NOMO-1 treated with dmso at 0.1 percent for 144 hours (cell line): ENCODE data around the gene GRIN2A.

Experiments
- DNase-seq: peaks from one replicate; lab custom pipeline; 2025; ENCODE audit not compliant: unreplicated experiment; lab: John Stamatoyannopoulos, UW

Gene GRIN2A

GRCh38 chr16:10137341-10137740, 44.9 kb downstream of the GRIN2A start:
- no peak for DNase-seq

GRCh38 chr16:10136916-10137315, 45.3 kb downstream of the GRIN2A start:
- no peak for DNase-seq

GRCh38 chr16:10130538-10130937, 51.7 kb downstream of the GRIN2A start:
- no peak for DNase-seq

- DNase-seq: no peak
Measured at GRCh38 chr16:10128397-10129258, 53.6 kb downstream of the GRIN2A start.

GRCh38 chr16:10126686-10127085, 55.5 kb downstream of the GRIN2A start:
- no peak for DNase-seq

GRCh38 chr16:10123141-10123540, 59.1 kb downstream of the GRIN2A start:
- DNase-seq: no peak

- DNase-seq: no peak
Measured at GRCh38 chr16:10122546-10122945, 59.7 kb downstream of the GRIN2A start.

GRCh38 chr16:10121897-10122425, 60.3 kb downstream of the GRIN2A start:
- no peak for DNase-seq

- no peak for DNase-seq
Measured at GRCh38 chr16:10121491-10121890, 60.7 kb downstream of the GRIN2A start.

- no peak for DNase-seq
Measured at GRCh38 chr16:10120953-10121352, 61.3 kb downstream of the GRIN2A start.

- DNase-seq: no peak
Measured at GRCh38 chr16:10114409-10114808, 67.8 kb downstream of the GRIN2A start.

GRCh38 chr16:10113248-10113647, 69.0 kb downstream of the GRIN2A start:
- DNase-seq: no peak

- DNase-seq: no peak
Measured at GRCh38 chr16:10112021-10112420, 70.2 kb downstream of the GRIN2A start.

- no peak for DNase-seq
Measured at GRCh38 chr16:10111156-10111761, 71.0 kb downstream of the GRIN2A start.

GRCh38 chr16:10110552-10110951, 71.7 kb downstream of the GRIN2A start:
- DNase-seq: no peak

GRCh38 chr16:10107081-10107480, 75.1 kb downstream of the GRIN2A start:
- no peak for DNase-seq

GRCh38 chr16:10103700-10104099, 78.5 kb downstream of the GRIN2A start:
- no peak for DNase-seq

- no peak for DNase-seq
Measured at GRCh38 chr16:10103118-10103517, 79.1 kb downstream of the GRIN2A start.

- DNase-seq: no peak
Measured at GRCh38 chr16:10100829-10101228, 81.4 kb downstream of the GRIN2A start.

- DNase-seq: no peak
Measured at GRCh38 chr16:10098991-10099390, 83.2 kb downstream of the GRIN2A start.

GRCh38 chr16:10097271-10097670, 85.0 kb downstream of the GRIN2A start:
- no peak for DNase-seq

- no peak for DNase-seq
Measured at GRCh38 chr16:10093576-10093975, 88.7 kb downstream of the GRIN2A start.
